Activated CD8-positive, alpha-beta memory T cell treated with anti-CD3 and anti-CD28 coated beads, Interleukin-2, amount 50 U/mL, for 24 hours (primary cell): Measurements from ENCODE around the gene ARL3.
"Not testable (repeated sequence)": the region's sequence is repeated elsewhere in the genome, so short reads cannot be mapped to it uniquely, and the experiment has no call there.

Source experiments
- DNase-seq: peaks from one replicate; pipeline ENCODE4 v3.0.0-alpha.2; 2020; ENCODE audit errors: extremely low read depth

ARL3 gene

GRCh38 chr10:102738692-102739121 lies 24.5 kb upstream of the ARL3 start:
- DNase-seq, result no peak

GRCh38 chr10:102735065-102735562 lies 20.9 kb upstream of the ARL3 start:
- DNase-seq, result no peak

- DNase-seq, result no peak
Measured at GRCh38 chr10:102732661-102733060, 18.5 kb upstream of the ARL3 start.

- no peak for DNase-seq
Measured at GRCh38 chr10:102731222-102731800, 17.1 kb upstream of the ARL3 start.

- no peak for DNase-seq
Measured at GRCh38 chr10:102729029-102730026, 15.1 kb upstream of the ARL3 start.

GRCh38 chr10:102727037-102727818 lies 13.0 kb upstream of the ARL3 start:
- no peak for DNase-seq

GRCh38 chr10:102726274-102726673 lies 12.1 kb upstream of the ARL3 start:
- DNase-seq, result no peak

- DNase-seq, result no peak
Measured at GRCh38 chr10:102723989-102724388, 9.8 kb upstream of the ARL3 start.

- DNase-seq, result no peak
Measured at GRCh38 chr10:102721954-102722353, 7.8 kb upstream of the ARL3 start.

- DNase-seq, result no peak
Measured at GRCh38 chr10:102720775-102721301, 6.6 kb upstream of the ARL3 start.

- DNase-seq, result no peak
Measured at GRCh38 chr10:102720337-102720736, 6.1 kb upstream of the ARL3 start.

GRCh38 chr10:102718220-102718619 lies 4.0 kb upstream of the ARL3 start:
- DNase-seq, result no peak

GRCh38 chr10:102716900-102717565 lies 2.8 kb upstream of the ARL3 start:
- not testable (repeated sequence) for DNase-seq

- DNase-seq, result no peak
Measured at GRCh38 chr10:102715880-102716279, 1.7 kb upstream of the ARL3 start.

GRCh38 chr10:102714621-102715455 lies 641 bp upstream of the ARL3 start, which contains the start of gene SFXN2:
Gene SFXN2 (plus strand): TSS chr10:102714636. CDS start chr10:102726637, 12,001 bp downstream.
- peak; percentile 7 for DNase-seq

- DNase-seq, result no peak
Measured at GRCh38 chr10:102713539-102713813, 721 bp downstream of the ARL3 start.

GRCh38 chr10:102712843-102713538 lies 1.2 kb downstream of the ARL3 start:
- no peak for DNase-seq

- no peak for DNase-seq
Measured at GRCh38 chr10:102712089-102712488, 2.1 kb downstream of the ARL3 start.

GRCh38 chr10:102710609-102711008 lies 3.6 kb downstream of the ARL3 start:
- DNase-seq, result no peak

- DNase-seq, result no peak
Measured at GRCh38 chr10:102705531-102705930, 8.7 kb downstream of the ARL3 start.
